Chondrocyte (in vitro differentiated cells): Measurements from ENCODE around the gene PRR5. TPM values are rescaled to one million over a fixed set of nuclear protein-coding genes. Genes with fewer than 3 reads are reported as not detected.

ENCODE experiments used
- DNase-seq: peaks from one replicate; pipeline ENCODE4 v3.0.0; 2021; ENCODE audit warnings: mixed read lengths, low spot score
- H3K27ac Mint-ChIP-seq: one replicate; pipeline ENCODE4 v1.8.0; 2021; ENCODE audit warnings: mild to moderate bottlenecking, moderate library complexity, mixed read lengths; ENCODE audit not compliant: unreplicated experiment
- H3K27me3 Mint-ChIP-seq: 2 replicates; pipeline ENCODE4 v1.8.0; 2021; ENCODE audit warnings: low read depth, mixed read lengths
- H3K36me3 Mint-ChIP-seq: 2 replicates; pipeline ENCODE4 v1.8.0; 2021; ENCODE audit warnings: low read depth, mixed read lengths
- H3K4me1 Mint-ChIP-seq: 2 replicates; pipeline ENCODE4 v1.8.0; 2021; ENCODE audit warnings: low read depth, mild to moderate bottlenecking, mixed read lengths
- H3K4me3 Mint-ChIP-seq: one replicate; pipeline ENCODE4 v1.8.0; 2021; ENCODE audit warnings: mild to moderate bottlenecking, moderate library complexity, mixed read lengths; ENCODE audit not compliant: unreplicated experiment
- H3K9me3 Mint-ChIP-seq: 2 replicates; pipeline ENCODE4 v1.8.0; 2021; ENCODE audit warnings: low read depth, mixed read lengths
- total RNA-seq: library from RNA; stranded (reverse); gene quantifications from 3 replicates; pipeline ENCODE4 v1.2.1, GENCODE V29; 2021
- TF ChIP-seq, protein P1 (sequence below): fragments of 200-600 bp; sonication (generic); IDR thresholded peaks from 2 replicates; pipeline ENCODE4 v1.5.0; 2021; ENCODE audit warnings: antibody characterized with exemption, mild to moderate bottlenecking, moderate library complexity

Gene PRR5
- total RNA-seq, 1 donor from 2014 or later, result 15.1 TPM

DNA sequence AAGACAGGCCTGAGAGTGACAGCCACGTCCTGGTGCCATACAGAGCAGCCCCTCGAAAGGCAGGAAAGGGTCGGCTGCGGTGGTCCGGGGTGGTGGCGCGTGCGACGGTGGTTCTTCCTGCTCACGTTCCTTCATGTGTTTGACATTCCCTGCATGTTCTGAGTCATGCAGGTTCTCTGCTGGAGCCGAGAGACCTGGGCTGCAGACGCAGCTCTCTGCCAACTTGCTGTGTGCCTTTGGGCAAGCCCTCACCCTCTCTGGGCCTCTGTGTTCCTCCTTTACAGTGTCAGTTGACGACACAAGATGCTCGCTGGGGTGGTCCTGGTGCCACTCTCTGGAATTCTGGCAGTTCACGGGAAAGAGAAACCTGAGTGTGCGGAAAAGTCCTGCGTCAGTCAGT lies 62.4 kb downstream of the PRR5 start:
- Mint-ChIP-seq H3K27ac (no peak overlapping the region), H3K4me1 (no peaks in the 10 kb centered on the region), H3K9me3 (peaks cover 3% of the 10 kb centered on the region), H3K27me3 (peaks cover 36% of the 10 kb centered on the region), H3K4me3 (no peak overlapping the region), H3K36me3 (peaks cover 2% of the 10 kb centered on the region)
- DNase-seq, result no peak
- TF ChIP-seq, protein P1, sequence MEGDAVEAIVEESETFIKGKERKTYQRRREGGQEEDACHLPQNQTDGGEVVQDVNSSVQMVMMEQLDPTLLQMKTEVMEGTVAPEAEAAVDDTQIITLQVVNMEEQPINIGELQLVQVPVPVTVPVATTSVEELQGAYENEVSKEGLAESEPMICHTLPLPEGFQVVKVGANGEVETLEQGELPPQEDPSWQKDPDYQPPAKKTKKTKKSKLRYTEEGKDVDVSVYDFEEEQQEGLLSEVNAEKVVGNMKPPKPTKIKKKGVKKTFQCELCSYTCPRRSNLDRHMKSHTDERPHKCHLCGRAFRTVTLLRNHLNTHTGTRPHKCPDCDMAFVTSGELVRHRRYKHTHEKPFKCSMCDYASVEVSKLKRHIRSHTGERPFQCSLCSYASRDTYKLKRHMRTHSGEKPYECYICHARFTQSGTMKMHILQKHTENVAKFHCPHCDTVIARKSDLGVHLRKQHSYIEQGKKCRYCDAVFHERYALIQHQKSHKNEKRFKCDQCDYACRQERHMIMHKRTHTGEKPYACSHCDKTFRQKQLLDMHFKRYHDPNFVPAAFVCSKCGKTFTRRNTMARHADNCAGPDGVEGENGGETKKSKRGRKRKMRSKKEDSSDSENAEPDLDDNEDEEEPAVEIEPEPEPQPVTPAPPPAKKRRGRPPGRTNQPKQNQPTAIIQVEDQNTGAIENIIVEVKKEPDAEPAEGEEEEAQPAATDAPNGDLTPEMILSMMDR, result no peak

DNA sequence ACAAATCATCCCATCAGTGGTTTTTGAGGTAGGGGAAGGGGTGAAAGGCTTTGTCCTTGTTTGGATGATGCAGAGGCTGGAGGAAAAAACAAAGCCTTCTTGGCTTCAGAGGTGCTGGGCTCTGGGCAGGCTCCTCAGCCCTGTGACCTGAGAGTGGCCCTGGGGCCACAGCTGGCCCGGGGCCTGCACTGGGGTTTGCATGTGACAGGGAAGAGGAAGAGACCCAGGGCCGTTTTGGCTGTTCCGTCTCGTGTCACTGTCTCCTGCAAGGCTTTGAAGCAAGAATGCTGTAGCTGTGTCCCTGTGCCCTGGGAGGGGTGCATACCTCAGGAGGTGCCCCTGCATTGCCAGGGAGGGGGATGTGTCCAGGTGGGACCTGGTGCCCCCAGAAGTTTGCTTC lies 63.0 kb downstream of the PRR5 start:
- DNase-seq, result no peak
- H3K9me3 Mint-ChIP-seq, result peaks cover 7% of the 10 kb centered on the region
- no peak overlapping the region for H3K4me3 Mint-ChIP-seq
- TF ChIP-seq, protein P1, result no peak
- peaks cover 34% of the 10 kb centered on the region for H3K27me3 Mint-ChIP-seq
- H3K4me1 Mint-ChIP-seq, result no peaks in the 10 kb centered on the region
- peaks cover 2% of the 10 kb centered on the region for H3K36me3 Mint-ChIP-seq
- no peak overlapping the region for H3K27ac Mint-ChIP-seq

DNA sequence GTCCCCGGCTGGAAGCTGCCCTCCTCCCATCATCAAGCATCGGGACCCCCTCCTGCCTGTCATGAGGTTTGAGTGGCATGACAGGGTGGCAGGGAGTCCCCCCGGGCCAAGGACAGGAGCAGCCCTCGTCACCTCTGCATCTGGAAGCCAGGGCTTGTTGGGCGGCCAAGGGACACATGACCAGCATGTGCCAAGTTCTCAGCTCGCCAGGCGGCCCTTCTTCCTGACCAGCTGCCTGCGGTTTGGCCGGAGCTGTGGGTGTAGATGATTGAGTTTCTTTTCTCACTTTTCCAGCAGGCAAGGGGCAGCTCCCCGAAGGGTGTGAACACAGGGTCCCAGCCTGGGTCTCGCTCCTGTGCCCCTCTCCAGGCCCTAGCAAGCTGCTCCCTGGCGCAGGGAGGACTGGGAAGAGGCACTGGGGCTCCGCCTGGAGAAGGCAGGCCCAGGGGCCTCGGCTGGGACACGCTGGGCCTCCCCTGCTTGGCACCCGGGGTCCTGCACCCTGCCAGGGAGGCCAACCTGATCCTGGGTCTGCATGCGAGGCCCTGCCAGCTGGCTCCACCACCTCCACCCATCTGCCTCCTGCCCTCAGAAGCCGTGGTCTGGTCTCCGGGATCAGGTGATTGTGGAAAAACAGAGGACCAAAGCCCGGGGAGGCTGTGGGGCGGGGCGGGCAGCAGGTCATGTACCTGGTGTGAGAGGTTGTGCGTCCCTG lies 63.7 kb downstream of the PRR5 start:
- Mint-ChIP-seq H3K4me3 (no peak overlapping the region), H3K9me3 (peaks cover 7% of the 10 kb centered on the region), H3K4me1 (no peaks in the 10 kb centered on the region), H3K36me3 (peaks cover 2% of the 10 kb centered on the region), H3K27ac (no peak overlapping the region), H3K27me3 (peaks cover 34% of the 10 kb centered on the region)
- TF ChIP-seq, protein P1, result no peak
- DNase-seq, result no peak

DNA sequence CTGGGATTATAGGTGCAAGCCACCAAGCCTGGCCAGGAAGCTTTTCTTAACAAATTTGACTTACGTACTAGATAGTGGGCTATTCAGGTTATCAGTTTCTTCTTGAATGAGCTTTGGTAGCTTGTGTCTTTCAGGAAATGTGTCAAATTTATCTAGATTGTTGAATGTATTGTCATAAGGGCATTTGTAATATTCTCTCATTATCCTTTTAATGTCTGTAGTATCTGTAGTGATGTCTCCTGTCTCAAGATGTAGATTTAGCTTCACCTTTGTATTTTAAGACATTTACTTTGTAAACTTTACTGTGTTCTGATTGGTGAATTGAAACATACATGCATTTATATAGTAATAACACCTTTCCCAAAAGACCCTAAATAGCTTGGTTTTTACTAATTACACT lies 71.1 kb downstream of the PRR5 start:
- H3K4me1 Mint-ChIP-seq, result peaks cover 7% of the 10 kb centered on the region

DNA sequence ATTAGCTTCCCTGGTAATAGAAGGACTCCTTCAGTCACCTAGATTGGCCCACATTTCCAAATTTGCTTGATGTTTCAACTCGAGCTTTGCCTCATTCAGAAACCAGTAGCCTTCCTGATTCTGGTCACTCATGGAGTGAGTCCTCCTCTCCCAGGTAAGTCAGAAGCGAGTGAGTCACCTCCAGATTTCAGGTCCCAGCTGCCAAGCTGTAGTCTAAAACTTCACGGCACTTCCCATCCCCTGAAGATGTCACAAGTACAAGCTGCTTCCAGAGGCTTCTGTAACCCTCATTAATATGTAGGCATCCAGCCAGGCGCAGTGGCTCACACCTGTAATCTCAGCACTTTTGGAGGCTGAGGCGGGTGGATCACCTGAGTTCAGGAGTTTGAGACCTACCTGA lies 73.9 kb downstream of the PRR5 start:
- H3K4me3 Mint-ChIP-seq, result no peak overlapping the region
- peaks cover 22% of the 10 kb centered on the region for H3K9me3 Mint-ChIP-seq
- TF ChIP-seq, protein P1, result no peak
- no peak overlapping the region for H3K27ac Mint-ChIP-seq
- H3K4me1 Mint-ChIP-seq, result peaks cover 7% of the 10 kb centered on the region
- H3K36me3 Mint-ChIP-seq, result peaks cover 8% of the 10 kb centered on the region
- DNase-seq, result no peak
- H3K27me3 Mint-ChIP-seq, result peaks cover 6% of the 10 kb centered on the region

More for the DNA sequence above, 71.1 kb downstream of the PRR5 start:
- Mint-ChIP-seq H3K4me3 (no peak overlapping the region), H3K36me3 (peaks cover 8% of the 10 kb centered on the region), H3K27me3 (peaks cover 5% of the 10 kb centered on the region), H3K27ac (no peak overlapping the region), H3K9me3 (peaks cover 29% of the 10 kb centered on the region)
- DNase-seq, result no peak
- TF ChIP-seq, protein P1, result no peak
